ENCODE results near the gene GALNT15.

The GALNT15 gene

DNA sequence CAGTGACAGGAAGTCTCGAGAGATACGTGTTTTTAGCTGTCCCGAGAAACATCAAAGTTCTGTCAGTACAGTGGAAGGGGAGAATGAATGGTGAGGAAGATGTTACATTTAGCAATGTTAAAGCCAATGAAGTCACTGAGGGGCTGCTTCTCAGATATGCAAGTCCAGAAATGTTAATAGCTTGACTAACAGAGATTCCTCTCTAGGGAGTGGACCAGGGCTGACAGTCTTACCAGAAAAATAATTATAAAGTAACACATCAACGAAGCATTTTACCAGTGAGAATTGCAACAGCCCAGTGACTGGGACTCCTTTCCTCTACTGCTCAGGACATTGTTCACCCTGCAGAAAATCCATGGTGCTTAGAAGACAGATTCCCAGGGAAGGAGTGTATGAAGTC lies 23.9 kb downstream of the GALNT15 start:
- no peak overlapping the region for H2BK12ac ChIP-seq (ENCODE audit: low read length in 2 of 2)
- H2BK15ac ChIP-seq (ENCODE audit: low read depth, poor library complexity, severe bottlenecking), result no peak overlapping the region
- no peak overlapping the region for H3K4me2 ChIP-seq (ENCODE audit: low read length, poor library complexity, severe bottlenecking)
- H4K91ac ChIP-seq (ENCODE audit: low read length), result no peak overlapping the region
- no peaks in the 10 kb centered on the region for H3K9me3 ChIP-seq (ENCODE audit: control insufficient read depth, low read length)
- H3K18ac ChIP-seq (ENCODE audit: low read depth in 1 of 2, low read length in 2 of 2), result no peak overlapping the region
- 87% methylated on average over 4 of the region's 4 CpGs for WGBS
- H3K9ac ChIP-seq (ENCODE audit: low read length), result no peak overlapping the region
- H3K23ac ChIP-seq (ENCODE audit: low read length in 2 of 2), result no peak overlapping the region
- no peak overlapping the region for H4K8ac ChIP-seq (ENCODE audit: low read length)
- no peak overlapping the region for H3K4me3 ChIP-seq (ENCODE audit: insufficient read depth in 1 of 2, low read depth in 1 of 2, low read length in 2 of 2)
- no peak for DNase-seq
- no peaks in the 10 kb centered on the region for H3K27me3 ChIP-seq (ENCODE audit: control insufficient read depth in 1 of 2, insufficient read depth in 1 of 2, low read length in 2 of 2)
- H3K36me3 ChIP-seq (ENCODE audit: control insufficient read depth in 1 of 2, insufficient read depth in 2 of 2, low read depth in 1 of 2, low read length in 2 of 2), result peaks cover 0 to 90% of the 10 kb centered on the region in 2 experiments
- H2AK5ac ChIP-seq (ENCODE audit: low read length, severe bottlenecking), result no peak overlapping the region
- H2BK120ac ChIP-seq (ENCODE audit: low read depth, low read length), result no peak overlapping the region
- H3K4ac ChIP-seq (ENCODE audit: low read depth in 1 of 2, low read length in 2 of 2), result no peak overlapping the region
- H3K14ac ChIP-seq (ENCODE audit: low read length in 2 of 2), result no peak overlapping the region
- H3K27ac ChIP-seq (ENCODE audit: low read length, poor library complexity, severe bottlenecking), result no peak overlapping the region
- H3K4me1 ChIP-seq (ENCODE audit: control insufficient read depth, insufficient read depth, low read depth, low read length), result no peaks in the 10 kb centered on the region
- H2BK5ac ChIP-seq (ENCODE audit: low read depth, low read length, poor library complexity, severe bottlenecking), result no peak overlapping the region
- no peaks in the 10 kb centered on the region for H3K79me1 ChIP-seq (replicated peaks; ENCODE audit: low read length, poor library complexity, severe bottlenecking)
- no peak overlapping the region for H2AFZ ChIP-seq (ENCODE audit: low read depth, low read length)

DNA sequence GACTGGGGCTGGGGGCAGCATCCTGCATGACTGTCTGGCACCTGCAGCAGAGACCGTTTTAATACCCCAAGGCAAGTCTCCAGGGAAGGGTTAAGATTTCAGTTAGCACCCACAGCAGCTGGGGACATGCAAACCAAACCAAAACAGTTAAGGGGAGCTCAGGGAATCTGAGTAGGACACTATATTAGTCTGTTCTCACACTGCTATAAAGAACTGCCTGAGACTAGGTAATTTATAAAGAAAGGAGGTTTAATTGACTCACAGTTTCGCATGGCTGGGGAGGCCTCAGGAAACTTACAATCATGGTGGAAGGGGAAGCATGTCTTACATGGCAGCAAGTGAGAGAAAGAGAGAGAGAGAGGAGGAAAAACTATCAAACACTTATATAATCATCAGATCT lies 25.3 kb downstream of the GALNT15 start:
- no peak overlapping the region for H2BK12ac ChIP-seq (ENCODE audit: low read length in 2 of 2)

DNA sequence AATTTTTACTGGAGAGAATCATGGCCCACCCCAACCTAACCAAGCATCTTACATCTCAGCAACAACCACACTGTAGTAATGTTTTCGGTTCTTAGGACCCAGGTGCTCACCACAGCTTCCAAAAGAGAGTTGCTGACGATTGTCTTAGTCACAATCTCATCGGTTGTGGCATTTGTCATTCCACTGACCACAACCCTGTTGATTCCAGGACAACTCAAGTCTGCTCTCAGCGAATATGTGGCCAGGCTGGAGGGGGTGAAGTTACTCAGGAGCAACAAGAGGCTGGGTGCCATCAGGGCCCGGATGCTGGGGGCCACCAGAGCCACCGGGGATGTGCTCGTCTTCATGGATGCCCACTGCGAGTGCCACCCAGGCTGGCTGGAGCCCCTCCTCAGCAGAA lies 25.9 kb downstream of the GALNT15 start:
- Histone ChIP-seq H3K4me1 (ENCODE audit: control insufficient read depth, insufficient read depth, low read depth, low read length) (peaks cover 2% of the 10 kb centered on the region), H3K14ac (ENCODE audit: low read length in 2 of 2) (no peak overlapping the region), H2BK15ac (ENCODE audit: low read depth, poor library complexity, severe bottlenecking) (no peak overlapping the region), H3K18ac (ENCODE audit: low read depth in 1 of 2, low read length in 2 of 2) (no peak overlapping the region), H3K27me3 (ENCODE audit: control insufficient read depth in 1 of 2, insufficient read depth in 1 of 2, low read length in 2 of 2) (no peaks in the 10 kb centered on the region), H4K8ac (ENCODE audit: low read length) (no peak overlapping the region), H3K9ac (ENCODE audit: low read length) (no peak overlapping the region), H4K91ac (ENCODE audit: low read length) (no peak overlapping the region), H3K79me1 (replicated peaks; ENCODE audit: low read length, poor library complexity, severe bottlenecking) (no peaks in the 10 kb centered on the region), H3K4me2 (ENCODE audit: low read length, poor library complexity, severe bottlenecking) (no peak overlapping the region), H2AK5ac (ENCODE audit: low read length, severe bottlenecking) (no peak overlapping the region), H2BK120ac (ENCODE audit: low read depth, low read length) (no peak overlapping the region), H3K36me3 (ENCODE audit: control insufficient read depth in 1 of 2, insufficient read depth in 2 of 2, low read depth in 1 of 2, low read length in 2 of 2) (peaks cover 0 to 96% of the 10 kb centered on the region in 2 experiments), H3K9me3 (ENCODE audit: control insufficient read depth, low read length) (no peaks in the 10 kb centered on the region), H3K4me3 (ENCODE audit: insufficient read depth in 1 of 2, low read depth in 1 of 2, low read length in 2 of 2) (no peak overlapping the region), H3K4ac (ENCODE audit: low read depth in 1 of 2, low read length in 2 of 2) (no peak overlapping the region), H2BK5ac (ENCODE audit: low read depth, low read length, poor library complexity, severe bottlenecking) (no peak overlapping the region), H3K27ac (ENCODE audit: low read length, poor library complexity, severe bottlenecking) (no peak overlapping the region), H2AFZ (ENCODE audit: low read depth, low read length) (no peak overlapping the region), H2BK12ac (ENCODE audit: low read length in 2 of 2) (no peak overlapping the region), H3K23ac (ENCODE audit: low read length in 2 of 2) (no peak overlapping the region)
- WGBS, result 81% methylated on average over 8 of the region's 8 CpGs
- no peak for DNase-seq

More for the DNA sequence above, 25.3 kb downstream of the GALNT15 start:
- Histone ChIP-seq H3K36me3 (ENCODE audit: control insufficient read depth in 1 of 2, insufficient read depth in 2 of 2, low read depth in 1 of 2, low read length in 2 of 2) (peaks cover 0 to 95% of the 10 kb centered on the region in 2 experiments), H2BK15ac (ENCODE audit: low read depth, poor library complexity, severe bottlenecking) (no peak overlapping the region), H2BK5ac (ENCODE audit: low read depth, low read length, poor library complexity, severe bottlenecking) (no peak overlapping the region), H3K27me3 (ENCODE audit: control insufficient read depth in 1 of 2, insufficient read depth in 1 of 2, low read length in 2 of 2) (no peaks in the 10 kb centered on the region), H3K4me3 (ENCODE audit: insufficient read depth in 1 of 2, low read depth in 1 of 2, low read length in 2 of 2) (no peak overlapping the region), H3K4ac (ENCODE audit: low read depth in 1 of 2, low read length in 2 of 2) (no peak overlapping the region), H3K14ac (ENCODE audit: low read length in 2 of 2) (no peak overlapping the region), H3K4me1 (ENCODE audit: control insufficient read depth, insufficient read depth, low read depth, low read length) (peaks cover 2% of the 10 kb centered on the region), H3K18ac (ENCODE audit: low read depth in 1 of 2, low read length in 2 of 2) (no peak overlapping the region), H3K4me2 (ENCODE audit: low read length, poor library complexity, severe bottlenecking) (no peak overlapping the region), H3K9me3 (ENCODE audit: control insufficient read depth, low read length) (no peaks in the 10 kb centered on the region), H4K8ac (ENCODE audit: low read length) (no peak overlapping the region), H2AK5ac (ENCODE audit: low read length, severe bottlenecking) (no peak overlapping the region), H3K27ac (ENCODE audit: low read length, poor library complexity, severe bottlenecking) (no peak overlapping the region), H3K23ac (ENCODE audit: low read length in 2 of 2) (no peak overlapping the region), H2AFZ (ENCODE audit: low read depth, low read length) (no peak overlapping the region), H3K79me1 (replicated peaks; ENCODE audit: low read length, poor library complexity, severe bottlenecking) (no peaks in the 10 kb centered on the region), H4K91ac (ENCODE audit: low read length) (no peak overlapping the region), H3K9ac (ENCODE audit: low read length) (no peak overlapping the region), H2BK120ac (ENCODE audit: low read depth, low read length) (no peak overlapping the region)
- WGBS, result 75% methylated on average over 1 of the region's 2 CpGs
- DNase-seq, result no peak

DNA sequence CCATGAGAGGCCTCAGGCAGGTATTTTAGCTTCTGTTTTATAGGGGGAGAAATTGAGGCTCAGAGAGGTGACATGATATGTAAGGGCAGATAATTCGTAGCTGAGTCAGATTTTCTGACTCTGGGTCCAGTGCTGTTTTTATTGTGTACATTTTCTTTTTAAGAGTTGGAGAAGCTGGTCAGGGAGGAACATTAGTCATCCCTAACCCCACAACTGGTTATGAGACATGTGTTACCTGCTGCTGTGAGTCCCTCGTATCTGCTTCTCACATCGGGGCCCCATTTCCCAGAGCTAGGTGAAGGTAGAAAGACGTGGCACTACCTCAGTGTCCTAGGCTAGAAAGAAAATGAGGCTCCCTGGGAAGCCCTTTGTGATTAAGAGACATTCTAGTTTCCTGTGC lies 28.6 kb downstream of the GALNT15 start:
- Histone ChIP-seq H3K4ac (ENCODE audit: low read depth in 1 of 2, low read length in 2 of 2) (no peak overlapping the region), H2BK120ac (ENCODE audit: low read depth, low read length) (no peak overlapping the region), H3K27ac (ENCODE audit: low read length, poor library complexity, severe bottlenecking) (no peak overlapping the region), H3K9ac (ENCODE audit: low read length) (no peak overlapping the region), H2AK5ac (ENCODE audit: low read length, severe bottlenecking) (no peak overlapping the region), H4K91ac (ENCODE audit: low read length) (no peak overlapping the region), H3K4me1 (ENCODE audit: control insufficient read depth, insufficient read depth, low read depth, low read length) (peaks cover 2% of the 10 kb centered on the region), H2AFZ (ENCODE audit: low read depth, low read length) (no peak overlapping the region), H3K36me3 (ENCODE audit: control insufficient read depth in 1 of 2, insufficient read depth in 2 of 2, low read depth in 1 of 2, low read length in 2 of 2) (peaks cover 0 to 85% of the 10 kb centered on the region in 2 experiments), H3K27me3 (ENCODE audit: control insufficient read depth in 1 of 2, insufficient read depth in 1 of 2, low read length in 2 of 2) (no peaks in the 10 kb centered on the region), H3K79me1 (replicated peaks; ENCODE audit: low read length, poor library complexity, severe bottlenecking) (no peaks in the 10 kb centered on the region), H2BK15ac (ENCODE audit: low read depth, poor library complexity, severe bottlenecking) (no peak overlapping the region), H3K14ac (ENCODE audit: low read length in 2 of 2) (no peak overlapping the region), H3K23ac (ENCODE audit: low read length in 2 of 2) (no peak overlapping the region), H3K18ac (ENCODE audit: low read depth in 1 of 2, low read length in 2 of 2) (no peak overlapping the region), H3K9me3 (ENCODE audit: control insufficient read depth, low read length) (no peaks in the 10 kb centered on the region), H2BK12ac (ENCODE audit: low read length in 2 of 2) (no peak overlapping the region), H4K8ac (ENCODE audit: low read length) (no peak overlapping the region), H2BK5ac (ENCODE audit: low read depth, low read length, poor library complexity, severe bottlenecking) (no peak overlapping the region), H3K4me3 (ENCODE audit: insufficient read depth in 1 of 2, low read depth in 1 of 2, low read length in 2 of 2) (no peak overlapping the region), H3K4me2 (ENCODE audit: low read length, poor library complexity, severe bottlenecking) (no peak overlapping the region)
- peak; percentile 10 for DNase-seq
- 64% methylated on average over 4 of the region's 4 CpGs for WGBS

Data from mesenchymal stem cell (in vitro differentiated cells and primary cell).